Stimulated activated CD8-positive, alpha-beta memory T cell treated with anti-CD3 and anti-CD28 coated beads, Interleukin-7, amount 100 ng/mL, for 24 hours (primary cell): ENCODE data around the gene ILDR2.

Experiments
- DNase-seq: peaks from one replicate; pipeline ENCODE4 v3.0.0-alpha.2; 2020; ENCODE audit warnings: low read depth

ILDR2 gene

GRCh38 chr1:166969074-166969677, 6.2 kb downstream of the ILDR2 start:
- no peak for DNase-seq

GRCh38 chr1:166960858-166961474, 14.4 kb downstream of the ILDR2 start:
- DNase-seq, result no peak

- no peak for DNase-seq
These were observed 18.5 kb downstream of the ILDR2 start for GRCh38 chr1:166956872-166957271.

GRCh38 chr1:166956057-166956850, 19.1 kb downstream of the ILDR2 start:
- no peak for DNase-seq

- no peak for DNase-seq
These were observed 21.8 kb downstream of the ILDR2 start for GRCh38 chr1:166953491-166953890.

GRCh38 chr1:166952002-166952746, 23.2 kb downstream of the ILDR2 start:
- DNase-seq, result no peak

- no peak for DNase-seq
These were observed 24.3 kb downstream of the ILDR2 start for GRCh38 chr1:166951050-166951449.

- no peak for DNase-seq
These were observed 25.2 kb downstream of the ILDR2 start for GRCh38 chr1:166950156-166950555.

- no peak for DNase-seq
These were observed 26.4 kb downstream of the ILDR2 start for GRCh38 chr1:166948856-166949350.

- no peak for DNase-seq
These were observed 27.8 kb downstream of the ILDR2 start for GRCh38 chr1:166947398-166948043.

GRCh38 chr1:166944186-166944967, 31.0 kb downstream of the ILDR2 start:
- no peak for DNase-seq

GRCh38 chr1:166939741-166940375, 35.5 kb downstream of the ILDR2 start:
- no peak for DNase-seq

GRCh38 chr1:166937962-166938361, 37.4 kb downstream of the ILDR2 start:
- DNase-seq, result no peak

- DNase-seq, result no peak
These were observed 38.0 kb downstream of the ILDR2 start for GRCh38 chr1:166937329-166937728.

GRCh38 chr1:166933633-166934032, 41.7 kb downstream of the ILDR2 start:
- no peak for DNase-seq

- DNase-seq, result no peak
These were observed 42.2 kb downstream of the ILDR2 start for GRCh38 chr1:166933140-166933539.

- DNase-seq, result no peak
These were observed 45.4 kb downstream of the ILDR2 start for GRCh38 chr1:166929911-166930310.

- DNase-seq, result no peak
These were observed 47.6 kb downstream of the ILDR2 start for GRCh38 chr1:166927701-166928100.

- no peak for DNase-seq
These were observed 49.4 kb downstream of the ILDR2 start for GRCh38 chr1:166925810-166926478.
